ENCODE results near the gene DDRGK1.

Gene DDRGK1

DNA sequence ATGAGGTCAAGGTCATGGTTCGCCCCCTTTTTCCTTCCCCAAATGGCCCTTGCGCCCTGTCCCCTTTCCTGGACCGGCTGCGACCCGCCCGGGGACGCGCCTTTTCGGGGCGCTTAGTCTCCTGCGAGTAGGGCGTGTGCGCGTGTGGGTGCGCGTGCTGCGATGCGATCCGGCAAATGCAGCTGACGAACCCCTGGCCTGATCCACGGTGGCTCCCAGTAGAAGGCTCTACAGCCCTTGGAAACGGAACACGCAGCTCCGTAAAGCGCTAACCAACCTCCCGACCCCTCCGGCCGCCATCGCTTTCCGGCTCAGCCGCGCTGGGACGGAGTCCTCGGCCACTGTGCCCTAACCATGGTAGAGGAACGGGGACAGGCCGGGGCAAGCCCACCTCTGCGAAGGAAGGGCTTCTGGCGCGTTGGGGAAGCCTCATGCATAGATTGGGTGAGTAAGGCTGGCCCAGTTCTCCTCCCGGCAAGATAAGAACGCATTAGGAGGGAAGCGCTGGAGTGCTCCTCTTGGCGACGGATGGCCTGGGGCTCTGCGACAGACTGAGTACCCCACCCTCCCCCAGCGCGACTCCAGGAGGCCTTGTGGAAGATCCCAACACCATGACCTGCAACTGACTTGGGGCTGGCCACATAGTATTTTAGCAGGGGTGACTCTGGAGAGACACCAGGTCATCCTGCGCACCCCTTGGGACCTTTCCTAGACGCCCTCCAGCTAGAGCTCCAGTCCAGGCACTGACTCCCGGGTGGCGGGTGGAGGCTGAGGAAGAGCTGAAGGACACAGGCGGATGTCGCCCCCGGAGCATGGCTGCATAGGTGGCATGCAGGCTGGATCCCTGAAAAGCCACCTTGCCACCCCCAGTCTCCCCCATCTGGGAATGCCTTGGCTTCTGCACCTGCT is 35.6 kb upstream of the DDRGK1 start:
- peaks cover 12% of the 10 kb centered on the region for H3K4me1 Mint-ChIP-seq
- peak overlapping the region; percentile 80 for H3K4me3 Mint-ChIP-seq
- H3K27ac Mint-ChIP-seq, result no peak overlapping the region
- ATAC-seq (no peak), DNase-seq (no peak)
- H3K27me3 Mint-ChIP-seq, result peaks cover 55% of the 10 kb centered on the region
- H3K36me3 Mint-ChIP-seq (ENCODE audit: low read depth), result no peaks in the 10 kb centered on the region
- no peaks in the 10 kb centered on the region for H3K9me3 Mint-ChIP-seq

DNA sequence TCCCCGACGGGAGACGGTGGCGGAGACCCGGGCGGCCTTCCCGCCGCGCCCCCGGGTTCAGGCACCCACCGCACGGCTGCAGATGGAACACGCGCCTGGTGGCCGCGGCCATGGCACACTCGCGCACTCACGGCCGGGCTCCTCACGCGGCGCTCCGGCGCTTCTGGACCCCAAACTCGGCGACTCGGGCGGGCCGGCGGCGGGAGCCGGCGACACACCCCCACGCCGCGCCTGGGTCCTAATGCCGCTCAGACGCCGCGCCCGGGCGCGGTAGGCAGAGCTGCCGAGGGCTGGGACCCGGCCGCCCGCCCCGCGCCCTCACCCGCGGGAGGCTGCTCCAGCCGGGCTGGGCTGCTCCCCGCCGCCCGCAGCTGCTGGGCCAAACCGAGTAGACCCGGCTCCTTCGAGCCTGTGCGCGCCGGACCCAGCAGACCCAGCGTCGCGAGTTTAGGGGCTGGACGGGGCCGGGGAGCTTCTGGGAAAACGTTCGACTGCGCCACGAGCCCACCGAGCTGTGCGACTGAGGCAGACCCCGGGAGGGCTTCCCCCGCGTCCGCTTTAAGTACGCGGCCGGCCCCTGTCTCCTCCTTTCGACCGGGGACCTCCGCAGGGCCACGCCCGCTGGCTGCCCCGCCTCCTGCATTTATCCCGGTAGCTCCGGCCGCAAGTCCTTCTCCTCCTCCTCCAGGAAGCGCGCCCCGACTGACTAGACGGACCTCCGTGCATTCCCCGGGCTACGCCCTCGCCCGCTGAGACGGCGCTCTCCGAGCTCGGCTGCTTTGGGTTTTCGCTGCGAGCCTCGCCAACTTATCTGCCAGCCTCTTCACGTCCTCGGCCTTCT is 34.8 kb upstream of the DDRGK1 start, which contains the start of gene SLC4A11:
SLC4A11 (minus strand) TSS at position 165 of the 841 bp plus-strand sequence; CDS start at position 112, 53 bp downstream.
- ATAC-seq (peak; percentile 60), DNase-seq (peak; percentile 51)
- H3K4me1 Mint-ChIP-seq, result peaks cover 9% of the 10 kb centered on the region
- no peaks in the 10 kb centered on the region for H3K9me3 Mint-ChIP-seq
- H3K27me3 Mint-ChIP-seq, result peaks cover 51% of the 10 kb centered on the region
- H3K27ac Mint-ChIP-seq, result peak within 1 kb of the TSS; percentile 42
- H3K36me3 Mint-ChIP-seq (ENCODE audit: low read depth), result no peaks in the 10 kb centered on the region
- H3K4me3 Mint-ChIP-seq, result peak within 1 kb of the TSS; percentile 80

GRCh38 chr20:3238616-3239025 is 34.1 kb upstream of the DDRGK1 start:
- Mint-ChIP-seq H3K27me3 (peaks cover 51% of the 10 kb centered on the region), H3K27ac (peak overlapping the region; percentile 42), H3K36me3 (ENCODE audit: low read depth) (no peaks in the 10 kb centered on the region), H3K4me1 (peaks cover 9% of the 10 kb centered on the region), H3K4me3 (peak overlapping the region; percentile 77), H3K9me3 (no peaks in the 10 kb centered on the region)
- DNase-seq (peak; percentile 50), ATAC-seq (peak; percentile 48)

GRCh38 chr20:3237958-3238615 is 33.6 kb upstream of the DDRGK1 start:
- Mint-ChIP-seq H3K4me1 (peaks cover 9% of the 10 kb centered on the region), H3K27ac (no peak overlapping the region), H3K9me3 (no peaks in the 10 kb centered on the region), H3K4me3 (peak overlapping the region; percentile 77), H3K27me3 (peaks cover 51% of the 10 kb centered on the region), H3K36me3 (ENCODE audit: low read depth) (no peaks in the 10 kb centered on the region)
- DNase-seq, result no peak
- no peak for ATAC-seq

- Mint-ChIP-seq H3K4me3 (peak overlapping the region; percentile 54), H3K4me1 (peaks cover 9% of the 10 kb centered on the region), H3K27me3 (peaks cover 49% of the 10 kb centered on the region), H3K9me3 (no peaks in the 10 kb centered on the region), H3K36me3 (ENCODE audit: low read depth) (no peaks in the 10 kb centered on the region), H3K27ac (no peak overlapping the region)
- DNase-seq (no peak), ATAC-seq (no peak)
These were observed 32.8 kb upstream of the DDRGK1 start for GRCh38 chr20:3237011-3237957.

DNA sequence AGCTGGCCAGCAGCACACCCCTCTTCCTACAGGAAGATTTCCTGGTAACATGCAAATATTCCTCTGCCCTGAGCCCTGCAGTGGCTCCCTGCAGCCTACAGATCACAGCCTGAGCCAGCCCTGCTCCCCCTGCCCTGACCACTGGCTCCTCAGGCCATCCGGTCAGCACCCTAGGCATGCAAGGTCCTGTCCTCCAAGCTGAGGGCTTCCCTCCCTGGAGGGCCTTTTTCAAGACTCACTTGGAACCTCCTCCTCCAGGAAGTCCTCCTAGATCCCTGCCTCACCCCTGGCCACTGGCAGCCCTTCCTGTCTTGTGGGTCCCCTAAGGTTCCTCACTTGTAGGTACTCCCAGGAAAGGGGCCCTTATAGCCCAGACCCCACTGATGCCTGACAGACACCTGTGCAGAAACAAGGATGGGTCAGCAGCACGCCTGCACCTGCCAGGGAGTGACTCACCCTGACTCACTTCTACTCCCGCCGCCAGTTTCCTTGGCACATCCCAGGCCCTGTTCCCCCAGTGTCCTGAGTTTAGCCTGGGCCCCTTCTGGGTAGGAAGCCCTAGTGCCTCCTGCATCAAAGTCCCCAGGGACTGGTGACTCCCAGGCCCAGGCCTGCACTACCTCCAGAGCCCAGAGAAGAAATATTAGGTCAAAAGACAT is 31.3 kb upstream of the DDRGK1 start:
- H3K27me3 Mint-ChIP-seq, result peaks cover 37% of the 10 kb centered on the region
- ATAC-seq, result no peak
- no peak overlapping the region for H3K4me3 Mint-ChIP-seq
- DNase-seq, result no peak
- H3K4me1 Mint-ChIP-seq, result peaks cover 9% of the 10 kb centered on the region
- H3K36me3 Mint-ChIP-seq (ENCODE audit: low read depth), result no peaks in the 10 kb centered on the region
- no peaks in the 10 kb centered on the region for H3K9me3 Mint-ChIP-seq
- no peak overlapping the region for H3K27ac Mint-ChIP-seq

DNA sequence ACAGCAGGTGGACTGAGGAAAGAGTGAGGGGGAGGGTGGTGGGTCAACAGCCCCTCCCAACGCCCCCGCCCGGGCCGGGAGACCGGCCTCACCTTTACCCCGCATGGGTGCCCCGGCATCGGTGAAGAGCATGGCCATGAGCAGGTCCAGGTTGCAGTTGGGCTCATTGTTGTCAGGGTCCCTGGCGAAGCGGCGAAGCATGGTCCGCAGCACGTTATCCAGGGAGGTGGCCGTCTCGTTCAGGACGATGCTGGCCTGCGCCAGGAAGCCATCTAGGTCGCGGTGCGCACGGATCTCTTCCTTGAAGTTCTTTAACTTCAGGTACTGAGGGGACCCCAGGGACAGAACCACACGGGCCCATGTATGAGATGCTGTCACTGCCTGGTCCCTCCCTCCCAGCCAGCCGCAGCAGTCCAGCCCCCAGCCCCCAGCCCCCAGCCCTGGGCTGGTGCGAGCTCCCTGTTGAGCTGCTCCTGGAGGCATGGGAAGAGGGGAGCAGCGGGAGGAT is 29.6 kb upstream of the DDRGK1 start:
- H3K9me3 Mint-ChIP-seq, result no peaks in the 10 kb centered on the region

GRCh38 chr20:3233131-3233990 is 28.9 kb upstream of the DDRGK1 start:
- H3K27me3 Mint-ChIP-seq, result peaks cover 22% of the 10 kb centered on the region
- no peaks in the 10 kb centered on the region for H3K9me3 Mint-ChIP-seq
- no peak overlapping the region for H3K4me3 Mint-ChIP-seq
- ATAC-seq (no peak), DNase-seq (no peak)
- no peak overlapping the region for H3K27ac Mint-ChIP-seq
- no peaks in the 10 kb centered on the region for H3K4me1 Mint-ChIP-seq
- H3K36me3 Mint-ChIP-seq (ENCODE audit: low read depth), result no peaks in the 10 kb centered on the region

More for the DNA sequence above, 29.6 kb upstream of the DDRGK1 start:
- peaks cover 1% of the 10 kb centered on the region for H3K4me1 Mint-ChIP-seq
- peaks cover 24% of the 10 kb centered on the region for H3K27me3 Mint-ChIP-seq
- no peaks in the 10 kb centered on the region for H3K36me3 Mint-ChIP-seq (ENCODE audit: low read depth)
- DNase-seq (no peak), ATAC-seq (no peak)
- no peak overlapping the region for H3K4me3 Mint-ChIP-seq
- no peak overlapping the region for H3K27ac Mint-ChIP-seq

DNA sequence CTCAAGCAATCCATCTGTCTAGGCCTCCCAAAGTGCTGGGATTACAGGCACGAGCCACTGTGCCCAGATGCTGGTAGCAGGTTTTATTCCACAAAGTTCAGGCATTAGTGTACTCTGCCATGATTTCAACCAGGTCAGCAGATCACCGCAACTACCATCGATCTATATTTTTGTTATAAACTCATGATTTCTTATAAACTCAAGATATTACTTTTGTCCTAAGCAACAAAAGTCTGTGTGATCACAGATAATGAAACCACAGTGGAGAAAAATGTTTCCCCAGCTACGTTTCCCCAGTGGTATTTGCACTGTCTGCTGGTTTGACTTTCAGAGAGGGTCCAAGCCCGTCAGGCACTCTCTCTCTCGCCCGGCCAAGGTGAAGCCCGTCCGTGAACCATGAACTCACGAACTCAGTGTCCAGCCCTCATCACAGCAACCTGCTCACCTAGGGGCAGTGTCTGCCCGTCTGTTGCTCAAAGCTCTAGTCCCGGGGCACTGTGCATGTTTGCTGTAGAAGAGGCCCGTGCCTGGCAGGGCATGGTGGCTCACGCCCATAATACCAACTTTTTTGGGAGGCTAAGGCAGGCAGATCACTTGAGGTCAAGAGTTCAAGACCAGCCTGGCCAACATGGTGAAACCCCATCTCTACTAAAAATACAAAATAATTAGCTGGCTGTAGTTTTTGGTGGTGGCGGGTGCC is 27.6 kb upstream of the DDRGK1 start:
- ATAC-seq (no peak), DNase-seq (no peak)
- Mint-ChIP-seq H3K27me3 (peaks cover 11% of the 10 kb centered on the region), H3K9me3 (no peaks in the 10 kb centered on the region), H3K4me3 (no peak overlapping the region), H3K36me3 (ENCODE audit: low read depth) (no peaks in the 10 kb centered on the region), H3K27ac (no peak overlapping the region), H3K4me1 (no peaks in the 10 kb centered on the region)

DNA sequence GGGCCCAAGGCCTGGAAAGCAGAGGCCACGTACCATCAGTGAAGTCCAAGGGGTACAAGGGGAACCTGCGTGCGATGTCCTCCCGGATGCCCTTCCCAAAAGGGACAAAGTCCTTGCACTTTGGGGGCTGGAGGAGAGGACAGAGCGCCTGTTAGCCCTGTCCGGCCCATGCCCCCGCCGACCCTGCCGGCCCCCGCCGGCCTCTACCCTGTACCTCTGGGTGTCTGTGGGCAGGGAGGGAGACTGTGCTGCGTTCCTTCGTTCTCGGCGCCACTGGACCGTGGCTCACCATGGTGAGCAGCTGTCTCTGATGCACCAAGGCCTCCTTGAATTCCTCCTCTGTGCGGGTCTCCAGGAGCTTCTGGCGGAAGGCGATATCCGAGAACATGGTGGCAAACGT is 26.6 kb upstream of the DDRGK1 start:
- H3K36me3 Mint-ChIP-seq (ENCODE audit: low read depth), result no peaks in the 10 kb centered on the region
- H3K27me3 Mint-ChIP-seq, result peaks cover 4% of the 10 kb centered on the region
- no peak for DNase-seq
- H3K9me3 Mint-ChIP-seq, result no peaks in the 10 kb centered on the region
- H3K27ac Mint-ChIP-seq, result no peak overlapping the region
- no peak for ATAC-seq
- no peaks in the 10 kb centered on the region for H3K4me1 Mint-ChIP-seq
- H3K4me3 Mint-ChIP-seq, result no peak overlapping the region

- Mint-ChIP-seq H3K4me3 (no peak overlapping the region), H3K36me3 (ENCODE audit: low read depth) (no peaks in the 10 kb centered on the region), H3K27ac (no peak overlapping the region), H3K4me1 (no peaks in the 10 kb centered on the region), H3K9me3 (no peaks in the 10 kb centered on the region), H3K27me3 (no peaks in the 10 kb centered on the region)
- DNase-seq, result no peak
- ATAC-seq, result no peak
These were observed 25.3 kb upstream of the DDRGK1 start for GRCh38 chr20:3229798-3230197.

GRCh38 chr20:3229158-3229557 is 24.7 kb upstream of the DDRGK1 start:
- Mint-ChIP-seq H3K4me3 (no peak overlapping the region), H3K27ac (no peak overlapping the region), H3K4me1 (no peaks in the 10 kb centered on the region), H3K9me3 (no peaks in the 10 kb centered on the region), H3K36me3 (ENCODE audit: low read depth) (no peaks in the 10 kb centered on the region), H3K27me3 (no peaks in the 10 kb centered on the region)
- ATAC-seq (no peak), DNase-seq (no peak)
